Right atrium auricular region (tissue), 2 donors: ENCODE data around the gene TRIM2. TPM values are rescaled to one million over a fixed set of nuclear protein-coding genes. Genes with fewer than 3 reads are reported as not detected.

Experiments used
- DNase-seq: peaks from one replicate; pipeline ENCODE4 v3.0.0-alpha.2; 2019; ENCODE audit warnings: low spot score
- H3K27ac ChIP-seq, 2 donors: fragments of 200-600 bp; sonication (generic); 1 replicate in 1 of 2; 2 replicates in 1 of 2; pipeline ENCODE4 v1.5.1; 2016 to 2019
- H3K27me3 ChIP-seq, 2 donors: fragments of 200-600 bp; sonication (generic); one replicate each; pipeline versions ENCODE4 v1.5.1 to v1.6.0; 2017 to 2019
- H3K36me3 ChIP-seq: fragments of 200-600 bp; sonication (generic); one replicate; pipeline ENCODE4 v1.5.1; 2016
- H3K4me1 ChIP-seq, 2 donors: fragments of 200-600 bp; sonication (generic); one replicate each; pipeline versions ENCODE4 v1.5.1 to v1.6.0; 2017 to 2019
- H3K4me3 ChIP-seq, 2 donors: fragments of 200-600 bp; sonication (generic); 1 replicate in 1 of 2; 2 replicates in 1 of 2; pipeline ENCODE4 v1.5.1; 2017 to 2019; ENCODE audit warnings: mild to moderate bottlenecking in 1 of 2, moderate library complexity in 1 of 2
- H3K9me3 ChIP-seq, 2 donors: fragments of 200-600 bp; sonication (generic); one replicate each; pipeline ENCODE4 v1.5.1; 2019
- CTCF ChIP-seq, 2 donors: fragments of 200-600 bp; sonication (generic); IDR thresholded peaks; one replicate each; pipeline ENCODE4 v1.5.1; 2019; ENCODE audit warnings: antibody characterized with exemption in 2 of 2
- total RNA-seq, 2 donors: library from RNA; depleted of rRNA; stranded (reverse); fragments of >200 nt; gene quantifications; one replicate each; pipeline ENCODE4 v1.1.0, GENCODE V29; 2016

The TRIM2 gene
- total RNA-seq, 2 donors from 2014 or later: 17.7 to 29.9 TPM

DNA sequence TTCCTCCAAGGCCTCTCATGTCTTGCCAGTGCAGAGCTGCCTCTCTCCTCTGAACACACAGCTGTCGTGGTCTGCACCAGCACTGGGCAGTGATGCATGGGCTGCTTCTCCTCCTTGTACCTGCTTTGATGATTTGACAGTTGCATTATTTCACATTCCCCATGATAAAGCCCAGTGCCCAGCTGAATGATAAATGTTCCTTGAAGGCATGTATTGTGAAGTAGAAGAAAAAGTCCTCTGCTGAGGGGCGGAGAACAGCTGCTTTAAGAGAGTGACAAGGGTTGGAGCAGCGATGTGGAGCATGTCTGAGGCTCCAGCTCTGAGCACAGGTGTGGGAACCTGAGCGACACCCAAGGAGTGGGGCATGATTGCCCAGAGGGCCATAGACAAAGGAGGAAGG, 21.1 kb upstream of the TRIM2 start:
- no peaks in the 10 kb centered on the region for H3K9me3 ChIP-seq
- no peak overlapping the region for H3K27ac ChIP-seq
- no peaks in the 10 kb centered on the region for H3K27me3 ChIP-seq
- DNase-seq: no peak
- H3K4me3 ChIP-seq: no peak overlapping the region
- TF ChIP-seq CTCF (IDR thresholded peaks at IDR 0.05): no peak
- no peaks in the 10 kb centered on the region for H3K36me3 ChIP-seq
- no peaks in the 10 kb centered on the region for H3K4me1 ChIP-seq

DNA sequence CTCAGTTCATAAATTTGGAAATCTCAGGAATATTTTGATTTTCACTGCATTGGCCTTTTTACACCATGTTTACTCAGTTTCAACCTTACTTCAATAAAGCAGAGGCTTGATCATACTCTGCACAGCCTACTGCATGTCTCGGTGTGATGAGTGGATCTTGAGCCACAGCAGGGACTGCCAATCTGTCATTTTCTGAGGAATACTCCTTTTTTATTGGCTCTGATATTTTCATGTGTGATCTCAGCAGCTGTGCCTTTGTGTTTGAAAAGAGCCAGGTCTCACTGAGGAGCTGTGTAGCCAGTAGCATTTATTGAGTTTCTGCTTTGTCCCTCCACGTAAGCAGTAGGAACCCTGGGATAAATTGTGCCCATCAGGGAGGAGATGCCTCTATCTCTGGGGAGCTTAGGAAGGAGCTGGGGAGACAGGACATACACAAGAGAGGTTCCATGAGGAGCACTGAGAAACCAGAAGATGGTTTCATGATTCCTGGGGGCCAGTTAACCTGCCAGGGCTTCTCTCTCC, 18.9 kb upstream of the TRIM2 start:
- no peak for TF ChIP-seq CTCF (IDR thresholded peaks at IDR 0.05)
- Histone ChIP-seq H3K4me1 (no peaks in the 10 kb centered on the region), H3K27me3 (no peaks in the 10 kb centered on the region), H3K9me3 (no peaks in the 10 kb centered on the region), H3K4me3 (no peak overlapping the region), H3K36me3 (no peaks in the 10 kb centered on the region), H3K27ac (no peak overlapping the region)
- no peak for DNase-seq

DNA sequence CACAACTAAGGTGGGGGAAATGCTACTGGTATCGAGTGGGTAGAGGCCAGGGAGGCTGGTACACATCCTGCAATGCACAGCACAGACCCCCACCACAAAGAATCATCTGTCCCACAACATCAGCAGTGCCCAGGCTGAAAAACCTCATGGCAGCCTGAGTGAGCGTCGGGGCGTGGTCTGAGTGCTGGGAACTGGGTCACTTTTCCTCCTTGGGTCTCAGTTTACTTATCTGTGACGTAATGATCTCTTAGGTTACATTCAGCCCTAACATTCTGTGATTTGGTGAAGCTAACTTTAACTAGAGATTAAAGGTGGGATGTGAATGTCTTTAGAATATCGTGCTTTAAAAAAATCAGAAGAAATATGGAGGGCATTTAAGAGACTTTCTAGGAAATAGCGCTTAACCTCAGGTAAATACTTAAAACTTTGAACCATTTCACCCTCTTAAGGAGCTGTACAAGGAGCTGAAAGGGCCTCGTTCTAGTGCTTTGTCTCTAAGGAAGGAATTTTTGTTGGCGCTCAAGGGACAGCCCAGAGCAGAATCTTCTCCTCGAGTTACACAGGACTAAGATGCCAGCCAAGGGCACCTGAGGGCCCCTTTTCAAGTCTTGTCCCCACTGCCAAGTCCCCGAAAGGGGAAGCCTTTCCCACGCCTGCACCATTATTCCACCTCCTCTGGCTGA, 18.1 kb upstream of the TRIM2 start:
- H3K9me3 ChIP-seq: no peaks in the 10 kb centered on the region
- H3K27me3 ChIP-seq: no peaks in the 10 kb centered on the region
- DNase-seq: no peak
- no peak overlapping the region for H3K4me3 ChIP-seq
- no peaks in the 10 kb centered on the region for H3K4me1 ChIP-seq
- no peak for TF ChIP-seq CTCF (IDR thresholded peaks at IDR 0.05)
- H3K27ac ChIP-seq: no peak overlapping the region
- no peaks in the 10 kb centered on the region for H3K36me3 ChIP-seq

GRCh38 chr4:153189016-153189801, 15.0 kb upstream of the TRIM2 start:
- no peaks in the 10 kb centered on the region for H3K36me3 ChIP-seq
- no peak overlapping the region for H3K27ac ChIP-seq
- TF ChIP-seq CTCF (IDR thresholded peaks at IDR 0.05): no peak
- no peak overlapping the region for H3K4me3 ChIP-seq
- H3K9me3 ChIP-seq: no peaks in the 10 kb centered on the region
- no peak for DNase-seq
- no peaks in the 10 kb centered on the region for H3K4me1 ChIP-seq
- H3K27me3 ChIP-seq: no peaks in the 10 kb centered on the region

DNA sequence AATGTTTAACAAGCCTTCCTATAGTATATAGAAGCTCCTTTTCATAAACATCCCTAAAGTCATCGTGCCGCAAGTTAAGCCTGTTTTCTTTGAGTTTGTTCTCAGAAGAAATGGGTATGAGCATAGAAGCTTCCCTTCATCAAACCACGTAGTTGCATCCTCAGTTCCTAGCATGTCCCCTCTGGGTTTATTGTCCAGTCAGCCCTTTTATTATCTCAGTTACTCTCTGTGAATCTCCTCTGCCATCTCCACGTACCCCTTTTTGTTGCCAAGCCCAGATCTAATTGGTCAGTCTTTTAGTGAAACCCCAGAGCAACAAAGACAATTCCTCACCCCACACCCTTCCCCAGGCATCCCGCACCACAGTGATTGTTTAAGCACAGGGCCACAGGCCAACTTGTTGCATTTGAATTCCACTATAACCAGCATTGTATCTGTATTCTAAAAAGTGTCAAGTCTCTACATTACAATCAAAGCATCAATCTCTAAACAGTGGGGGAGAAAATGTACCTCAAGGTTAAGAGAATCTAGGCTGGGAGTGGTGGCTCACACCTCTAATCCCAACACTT, 12.4 kb upstream of the TRIM2 start:
- TF ChIP-seq CTCF (IDR thresholded peaks at IDR 0.05): no peak

More for the DNA sequence above, 12.4 kb upstream of the TRIM2 start:
- Histone ChIP-seq H3K27me3 (no peaks in the 10 kb centered on the region), H3K4me3 (no peak overlapping the region), H3K27ac (no peak overlapping the region), H3K36me3 (no peaks in the 10 kb centered on the region), H3K4me1 (no peaks in the 10 kb centered on the region), H3K9me3 (no peaks in the 10 kb centered on the region)
- no peak for DNase-seq
